Measurements from ENCODE around the gene BLID.

Gene BLID

GRCh38 chr11:122103726-122104125, 12.3 kb downstream of the BLID start:
- no peak for DNase-seq

DNA sequence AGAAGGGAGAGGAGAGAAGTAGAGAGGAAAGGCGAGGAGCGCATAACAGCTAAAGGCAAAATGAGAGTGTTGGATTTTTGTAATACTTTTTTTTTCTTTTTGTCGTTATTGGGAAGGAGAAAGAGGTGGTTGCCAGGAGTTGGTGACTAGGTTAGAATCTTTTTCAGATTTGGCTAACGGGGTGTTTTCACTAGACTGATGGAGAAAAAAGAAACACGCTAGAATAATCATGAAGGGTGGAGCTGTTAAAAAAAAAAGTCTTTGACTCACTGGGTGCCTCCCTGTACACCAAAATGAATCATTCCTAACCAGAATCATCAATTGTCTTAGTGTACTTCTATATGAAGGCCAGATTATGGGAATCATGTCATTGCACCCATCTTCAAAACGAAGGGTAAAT, 12.7 kb downstream of the BLID start:
- no peak for DNase-seq

GRCh38 chr11:122102426-122102825, 13.6 kb downstream of the BLID start:
- no peak for DNase-seq

- DNase-seq, result no peak
Measured at GRCh38 chr11:122101625-122102291, 14.3 kb downstream of the BLID start.

DNA sequence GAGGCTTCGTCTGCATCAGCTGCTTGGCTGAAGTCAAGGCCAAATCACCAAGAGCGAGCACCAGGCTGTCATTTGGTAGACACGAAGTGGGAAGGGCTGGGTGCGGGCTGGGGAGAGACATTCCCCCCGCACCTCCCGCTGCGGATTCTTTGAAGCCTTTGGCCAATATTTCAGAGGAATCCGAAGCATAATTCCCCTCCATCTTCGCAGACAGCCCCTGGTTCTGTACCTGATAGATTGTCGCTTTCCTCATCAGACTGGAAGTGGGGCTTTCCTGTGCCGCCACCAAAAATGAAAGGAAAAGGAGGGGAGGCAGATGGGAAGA, 15.3 kb downstream of the BLID start:
- DNase-seq, result no peak

DNA sequence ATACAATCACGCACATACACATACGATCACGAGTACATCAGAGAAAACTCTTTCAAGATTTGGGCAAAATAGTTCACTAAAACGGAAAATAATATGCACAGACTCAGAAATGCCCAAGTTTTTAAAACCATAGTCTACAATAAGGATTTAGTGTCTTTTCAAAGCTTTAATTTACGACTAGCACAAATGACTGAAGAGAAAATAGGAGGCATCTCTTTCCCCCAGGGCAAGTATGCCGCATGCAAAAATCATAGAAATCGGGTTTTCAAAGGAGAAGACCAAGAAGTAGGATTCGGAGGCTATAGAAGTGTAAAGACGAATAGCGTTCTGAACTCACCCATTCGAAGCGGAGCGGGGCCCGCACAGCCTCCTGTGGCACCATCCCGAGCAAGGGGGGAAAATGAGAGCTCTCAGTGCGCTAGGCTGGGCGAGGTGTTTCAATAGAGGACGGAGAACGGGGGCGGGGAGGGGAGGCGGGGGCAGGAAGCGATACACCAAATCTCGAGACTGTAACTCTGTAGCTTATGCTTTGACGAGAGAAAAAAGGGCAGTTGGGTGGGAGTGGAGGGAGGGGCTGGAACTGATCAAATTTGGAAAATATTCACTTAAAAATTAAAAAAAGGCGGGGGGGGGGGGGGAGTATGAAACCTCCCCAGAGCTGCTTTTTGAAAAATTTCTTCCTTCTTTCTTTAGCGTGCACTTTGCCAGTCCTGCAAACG, 15.8 kb downstream of the BLID start:
- DNase-seq, result no peak

- DNase-seq, result no peak
Measured at GRCh38 chr11:122099374-122100036, 16.5 kb downstream of the BLID start.

DNA sequence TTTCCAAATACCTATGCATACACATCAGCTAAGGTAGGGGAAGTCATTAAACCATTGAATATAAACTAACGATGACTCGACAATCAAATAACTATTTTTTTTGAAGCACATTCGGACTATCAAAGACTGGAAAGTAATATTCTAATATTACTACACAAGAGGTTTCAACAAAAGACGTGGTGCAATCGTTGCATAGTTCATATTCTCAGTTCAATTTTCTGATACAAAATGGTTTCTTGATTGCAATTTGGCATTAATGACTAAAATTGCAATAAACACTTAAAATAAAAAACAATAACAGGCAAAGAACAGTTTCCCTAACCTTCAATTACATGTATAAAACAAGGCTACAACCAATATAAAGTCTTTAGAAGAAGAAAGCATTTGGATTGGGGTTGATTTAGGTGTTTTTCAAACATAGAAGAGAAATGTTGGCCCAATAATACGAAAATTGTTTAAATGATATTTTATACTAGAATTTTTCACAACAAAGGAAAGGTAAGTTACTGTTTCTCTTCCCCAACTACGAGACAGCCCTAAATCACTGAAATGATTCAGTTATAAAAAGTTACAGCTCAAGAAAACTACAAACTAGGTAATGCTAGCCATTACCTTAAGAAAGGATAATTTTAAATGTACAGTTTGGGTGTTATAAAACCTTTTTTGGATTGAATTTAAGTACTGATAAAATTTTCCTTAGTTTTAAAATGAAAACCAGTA, 17.6 kb downstream of the BLID start:
- DNase-seq, result no peak

GRCh38 chr11:122097419-122098001, 18.5 kb downstream of the BLID start:
- no peak for DNase-seq

DNA sequence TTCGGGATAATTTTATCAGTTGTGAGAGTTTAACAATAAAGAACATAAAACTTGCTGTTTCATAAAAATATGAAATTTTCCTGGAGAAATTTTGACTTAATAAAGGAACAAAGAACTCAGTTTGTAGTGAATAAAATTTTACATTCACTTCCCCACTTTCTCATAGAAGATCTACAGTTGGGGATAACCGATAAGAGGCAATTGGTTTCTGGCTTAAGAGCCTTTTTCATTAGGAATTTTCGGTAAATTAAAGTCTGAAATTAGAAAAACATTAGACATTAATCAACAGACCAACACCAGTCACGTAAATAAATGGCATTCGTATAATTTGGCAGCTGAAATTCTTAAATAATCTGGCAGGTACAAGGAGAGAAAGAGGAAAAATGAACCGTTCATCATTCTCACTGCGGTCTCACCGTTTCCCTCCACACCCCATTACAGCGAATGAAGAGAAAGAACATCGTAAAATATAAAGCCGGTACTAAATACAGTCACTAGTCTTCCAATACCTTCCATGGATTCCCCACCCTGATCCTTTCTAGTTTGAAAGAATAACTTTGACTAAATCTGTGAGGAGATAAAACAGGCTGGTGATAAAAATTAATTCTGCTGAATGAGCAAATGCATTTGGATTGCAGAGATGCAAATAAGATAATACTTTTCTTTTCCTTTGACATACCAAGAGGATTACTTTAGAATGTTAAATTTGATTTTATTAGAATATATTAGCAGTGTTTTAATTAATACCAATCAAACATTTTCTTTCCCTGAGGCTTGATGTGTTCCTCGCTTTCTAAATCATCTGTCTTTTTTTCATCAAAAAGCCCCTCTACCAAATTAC, 19.5 kb downstream of the BLID start:
- DNase-seq, result no peak

DNA sequence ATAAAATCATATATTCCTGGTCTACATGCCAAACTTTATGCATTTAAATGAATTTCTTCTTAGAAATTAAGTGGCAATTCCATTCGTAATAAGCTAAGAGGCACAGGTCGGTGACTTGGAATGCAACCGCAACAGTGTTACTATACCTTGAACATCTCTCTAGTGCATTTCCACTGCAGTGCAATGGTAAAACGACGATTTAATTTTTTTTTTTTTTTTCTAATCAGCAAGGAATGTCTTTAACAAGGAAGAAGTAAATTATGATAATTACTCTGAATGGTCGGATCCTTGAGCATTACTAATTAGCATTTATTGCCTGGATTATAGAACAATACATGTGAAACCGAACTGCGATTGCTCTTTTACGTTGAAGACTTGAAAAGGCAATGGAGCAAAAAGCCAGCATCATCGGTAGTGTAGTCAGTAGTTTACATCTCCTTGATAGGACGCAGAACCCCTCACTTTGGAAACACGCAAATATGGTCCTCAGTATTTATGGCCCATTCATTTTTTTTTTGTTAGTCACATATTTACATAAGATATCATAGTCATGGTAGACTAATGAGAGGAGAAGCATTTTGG, 20.2 kb downstream of the BLID start:
- no peak for DNase-seq

DNA sequence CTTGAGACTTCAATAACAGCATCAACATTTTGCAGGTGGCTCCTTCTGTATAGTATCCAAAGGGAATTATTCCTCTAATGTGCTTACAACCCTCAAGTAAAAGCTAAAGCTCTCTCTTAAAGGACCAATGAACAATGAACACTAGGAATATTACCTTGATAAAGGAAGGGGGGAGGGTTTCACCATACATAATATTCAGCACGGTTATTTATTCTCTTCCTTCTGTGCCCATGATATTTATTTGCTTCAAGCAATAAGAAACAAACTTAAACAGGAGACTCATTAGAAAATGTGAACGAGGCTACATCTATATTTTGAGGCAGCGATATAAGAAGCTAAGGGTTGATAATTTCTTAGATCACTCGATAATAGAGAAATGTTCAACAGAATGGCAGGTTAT, 21.2 kb downstream of the BLID start:
- DNase-seq, result no peak

GRCh38 chr11:122093731-122094275, 22.2 kb downstream of the BLID start:
- DNase-seq, result no peak

- DNase-seq, result no peak
Measured at GRCh38 chr11:122091835-122092234, 24.2 kb downstream of the BLID start.

- DNase-seq, result no peak
Measured at GRCh38 chr11:122089111-122089510, 26.9 kb downstream of the BLID start.

GRCh38 chr11:122085712-122086111, 30.3 kb downstream of the BLID start:
- DNase-seq, result no peak

GRCh38 chr11:122085264-122085663, 30.8 kb downstream of the BLID start:
- no peak for DNase-seq

DNA sequence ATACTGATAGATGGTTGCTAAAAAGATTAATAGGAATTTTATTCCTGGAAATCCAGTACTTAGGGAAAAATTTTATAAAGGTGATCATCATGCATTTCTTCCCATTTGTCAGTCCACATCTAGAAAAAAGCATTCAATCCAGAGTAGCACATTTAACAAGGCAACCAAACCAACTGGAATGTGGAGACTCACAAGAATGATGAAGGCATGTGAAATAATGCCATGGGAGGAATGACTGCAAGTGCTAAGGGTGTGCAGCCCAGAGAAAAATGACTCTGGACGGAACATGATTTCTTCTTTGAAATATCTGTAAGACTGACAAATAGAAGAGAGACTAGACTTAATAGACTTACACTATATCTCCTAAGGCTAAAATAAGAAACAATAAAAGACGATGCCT, 33.8 kb downstream of the BLID start:
- no peak for DNase-seq

DNA sequence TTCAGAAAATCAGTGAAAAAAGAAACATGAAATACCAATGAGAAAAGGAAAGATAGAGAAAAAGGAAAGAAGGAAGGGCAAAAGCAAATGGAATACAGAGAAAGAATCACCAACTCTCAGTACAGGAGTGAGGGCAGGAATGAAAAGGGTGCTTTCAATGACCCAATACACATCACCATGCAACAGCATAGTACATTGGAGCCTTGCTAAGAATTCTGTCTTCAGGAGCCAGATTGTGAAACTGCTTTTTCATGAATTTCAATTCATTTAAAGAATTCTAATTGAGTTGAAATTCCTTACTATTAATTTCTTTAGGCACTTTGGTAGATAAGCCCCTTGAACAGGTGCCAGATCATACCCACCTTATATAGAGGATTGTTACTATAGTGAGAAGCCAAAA, 34.9 kb downstream of the BLID start:
- DNase-seq, result no peak

- no peak for DNase-seq
Measured at GRCh38 chr11:122077459-122077858, 38.6 kb downstream of the BLID start.

GRCh38 chr11:122076512-122077120, 39.4 kb downstream of the BLID start:
- DNase-seq, result no peak

Data from NK-92 treated with Interleukin-12 subunit alpha and Interleukin-12 subunit beta, amount 100 ng/mL, for 24 hours (cell line).